Measurements from ENCODE around the gene CYFIP2.

CYFIP2 gene

DNA sequence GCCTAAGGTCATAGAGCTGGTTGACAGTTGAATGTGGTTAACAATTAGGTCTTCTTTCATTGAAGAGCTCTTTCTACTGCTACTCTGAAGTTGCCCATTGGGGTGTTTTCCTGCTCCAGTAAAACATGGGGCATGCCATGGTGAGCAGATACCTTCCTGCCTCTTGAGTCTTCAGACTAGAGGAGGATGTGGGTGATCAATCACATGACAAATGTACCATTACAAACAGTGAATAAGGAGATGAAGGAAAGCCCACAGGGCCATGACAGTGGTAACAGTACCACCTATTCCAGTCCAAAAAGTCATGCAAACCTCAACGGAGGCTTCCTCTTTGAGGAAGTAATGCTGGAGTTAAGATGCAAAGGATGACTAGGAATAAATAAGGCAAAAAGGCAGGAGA lies 73.5 kb downstream of the CYFIP2 start:
- Histone ChIP-seq H3K27me3 (ENCODE audit: control insufficient read depth, insufficient read depth, low read length) (no peaks in the 10 kb centered on the region), H3K9ac (ENCODE audit: low read length) (no peak overlapping the region), H3K36me3 (ENCODE audit: control insufficient read depth, low read depth, low read length) (peaks cover 7% of the 10 kb centered on the region), H3K9me3 (ENCODE audit: control insufficient read depth, low read depth, low read length) (no peaks in the 10 kb centered on the region), H3K27ac (ENCODE audit: low read length) (no peak overlapping the region), H3K4me3 (ENCODE audit: low read length) (no peak overlapping the region), H3K4me1 (ENCODE audit: control insufficient read depth, low read depth, low read length) (no peaks in the 10 kb centered on the region)

DNA sequence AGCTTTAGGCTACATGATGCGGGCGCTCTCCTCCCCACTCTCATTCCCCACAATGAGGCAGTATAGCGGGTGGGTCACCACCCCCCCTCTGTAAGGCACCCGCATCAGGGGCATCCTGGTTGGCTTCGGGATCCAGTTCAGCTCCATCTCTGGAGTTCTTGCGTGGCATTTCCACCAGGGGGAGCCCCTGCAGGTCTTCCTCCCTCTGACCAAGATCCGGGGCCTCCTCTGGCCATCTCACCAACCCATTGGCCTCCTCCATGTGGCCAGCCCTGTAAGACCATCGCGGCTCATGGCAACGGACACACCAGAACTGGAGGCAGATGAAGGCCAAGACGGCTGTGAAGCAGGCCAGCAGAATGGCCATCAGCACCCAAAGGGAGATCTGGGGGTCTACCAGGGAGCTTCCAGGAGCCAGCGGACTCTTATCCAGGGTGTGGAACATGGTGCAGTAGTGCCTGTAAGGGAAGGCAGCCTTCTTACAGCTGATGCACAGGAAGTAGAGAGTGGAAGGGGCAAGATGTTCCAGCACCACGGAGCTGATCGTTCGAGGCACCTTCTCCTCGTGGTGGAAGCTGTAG lies 77.0 kb downstream of the CYFIP2 start:
- Histone ChIP-seq H3K36me3 (ENCODE audit: control insufficient read depth, low read depth, low read length) (no peaks in the 10 kb centered on the region), H3K9me3 (ENCODE audit: control insufficient read depth, low read depth, low read length) (no peaks in the 10 kb centered on the region)

DNA sequence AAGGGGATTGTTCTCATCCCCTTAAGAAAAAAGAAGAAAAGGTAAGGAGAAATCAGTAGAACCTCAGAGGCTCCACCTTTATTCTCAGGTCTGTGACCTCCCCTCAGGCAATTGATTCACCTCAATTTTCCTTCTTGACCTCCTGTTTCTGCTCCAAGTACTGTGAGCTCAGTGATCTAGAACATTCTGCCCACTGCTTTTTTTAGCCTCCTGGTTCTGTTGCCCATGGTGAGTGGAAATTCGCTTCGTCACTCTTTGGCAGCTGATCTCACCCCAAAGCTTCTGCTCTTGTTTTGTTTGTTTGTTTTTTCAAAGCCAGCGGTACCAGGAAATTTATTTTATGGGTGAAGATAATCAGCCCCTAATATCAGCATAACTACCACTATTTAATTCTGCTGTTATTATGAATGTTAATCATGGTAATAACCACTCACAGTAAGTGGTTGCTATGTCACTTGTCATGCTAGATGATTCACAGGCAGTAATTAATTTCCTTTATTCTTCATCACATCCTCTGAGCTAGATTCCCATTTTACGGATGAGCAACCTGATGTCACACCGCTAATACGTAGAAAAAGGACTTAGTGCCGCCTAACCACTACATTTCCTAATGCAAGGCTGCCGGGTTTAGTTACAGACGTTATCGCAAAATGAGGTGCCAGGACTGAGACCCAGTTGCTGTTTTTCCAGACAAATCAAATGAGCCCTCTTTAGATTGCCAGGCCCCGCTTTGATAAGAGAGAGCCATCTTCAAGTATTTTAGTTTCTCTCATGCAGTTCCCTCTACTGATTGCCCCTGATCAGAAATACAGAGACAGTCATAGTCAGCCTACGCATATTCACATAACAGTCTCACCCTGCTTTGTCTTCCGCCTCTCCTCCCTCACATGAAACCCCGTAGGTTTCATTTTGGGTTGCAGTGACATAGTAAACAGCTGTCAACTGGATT lies 78.2 kb downstream of the CYFIP2 start:
- H3K4me3 ChIP-seq (ENCODE audit: low read length) = no peak overlapping the region
- H3K9me3 ChIP-seq (ENCODE audit: control insufficient read depth, low read depth, low read length) = no peaks in the 10 kb centered on the region
- no peaks in the 10 kb centered on the region for H3K36me3 ChIP-seq (ENCODE audit: control insufficient read depth, low read depth, low read length)
- H3K4me1 ChIP-seq (ENCODE audit: control insufficient read depth, low read depth, low read length) = no peaks in the 10 kb centered on the region
- H3K27me3 ChIP-seq (ENCODE audit: control insufficient read depth, insufficient read depth, low read length) = no peaks in the 10 kb centered on the region
- H3K9ac ChIP-seq (ENCODE audit: low read length) = no peak overlapping the region
- no peak overlapping the region for H3K27ac ChIP-seq (ENCODE audit: low read length)

More for the DNA sequence above, 77.0 kb downstream of the CYFIP2 start:
- Histone ChIP-seq H3K27ac (ENCODE audit: low read length) (no peak overlapping the region), H3K9ac (ENCODE audit: low read length) (no peak overlapping the region), H3K4me1 (ENCODE audit: control insufficient read depth, low read depth, low read length) (no peaks in the 10 kb centered on the region), H3K4me3 (ENCODE audit: low read length) (no peak overlapping the region), H3K27me3 (ENCODE audit: control insufficient read depth, insufficient read depth, low read length) (no peaks in the 10 kb centered on the region)

DNA sequence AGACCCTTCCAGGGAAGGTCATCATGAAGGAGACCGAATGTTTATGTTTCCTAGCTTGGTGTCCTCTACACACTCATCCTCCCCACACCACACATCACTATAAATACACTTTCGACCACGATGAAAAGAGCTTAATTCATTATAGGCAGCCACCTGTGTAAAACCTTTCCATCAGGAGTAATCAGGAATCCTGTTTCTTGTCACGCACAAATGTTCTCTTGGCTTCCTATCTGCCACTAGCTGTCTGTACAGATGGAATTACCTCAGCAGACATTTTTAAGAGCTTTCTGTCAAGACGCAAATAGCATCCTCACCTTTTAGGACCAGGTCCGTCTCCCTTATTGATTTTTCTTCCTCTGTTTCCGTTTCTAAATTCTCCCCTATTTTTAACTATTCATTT lies 79.1 kb downstream of the CYFIP2 start:
- Histone ChIP-seq H3K9me3 (ENCODE audit: control insufficient read depth, low read depth, low read length) (no peaks in the 10 kb centered on the region), H3K27ac (ENCODE audit: low read length) (no peak overlapping the region), H3K36me3 (ENCODE audit: control insufficient read depth, low read depth, low read length) (no peaks in the 10 kb centered on the region), H3K27me3 (ENCODE audit: control insufficient read depth, insufficient read depth, low read length) (no peaks in the 10 kb centered on the region), H3K9ac (ENCODE audit: low read length) (no peak overlapping the region), H3K4me3 (ENCODE audit: low read length) (no peak overlapping the region), H3K4me1 (ENCODE audit: control insufficient read depth, low read depth, low read length) (no peaks in the 10 kb centered on the region)

DNA sequence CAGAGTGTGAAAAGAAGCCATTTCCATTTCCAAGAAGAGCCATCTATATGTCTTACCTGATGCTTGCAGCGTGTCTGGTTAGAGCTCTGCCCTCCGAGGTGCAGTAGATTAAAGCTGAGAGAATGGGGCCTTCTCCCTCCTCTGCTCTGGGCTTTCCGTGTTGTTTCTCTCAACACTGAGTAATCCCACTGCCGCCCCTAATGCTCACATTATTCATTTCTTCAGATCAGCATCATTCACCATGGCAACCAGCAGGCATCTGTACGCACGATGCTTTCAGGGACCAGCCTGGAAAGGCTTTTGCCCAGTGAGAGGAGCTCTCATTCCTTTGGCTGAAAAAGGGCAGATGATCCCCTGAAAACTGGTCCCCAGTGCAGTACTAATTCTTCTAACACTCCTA lies 79.6 kb downstream of the CYFIP2 start:
- H3K27me3 ChIP-seq (ENCODE audit: control insufficient read depth, insufficient read depth, low read length) = no peaks in the 10 kb centered on the region
- H3K27ac ChIP-seq (ENCODE audit: low read length) = no peak overlapping the region
- H3K36me3 ChIP-seq (ENCODE audit: control insufficient read depth, low read depth, low read length) = no peaks in the 10 kb centered on the region
- no peak overlapping the region for H3K9ac ChIP-seq (ENCODE audit: low read length)
- no peaks in the 10 kb centered on the region for H3K9me3 ChIP-seq (ENCODE audit: control insufficient read depth, low read depth, low read length)
- no peaks in the 10 kb centered on the region for H3K4me1 ChIP-seq (ENCODE audit: control insufficient read depth, low read depth, low read length)
- no peak overlapping the region for H3K4me3 ChIP-seq (ENCODE audit: low read length)

DNA sequence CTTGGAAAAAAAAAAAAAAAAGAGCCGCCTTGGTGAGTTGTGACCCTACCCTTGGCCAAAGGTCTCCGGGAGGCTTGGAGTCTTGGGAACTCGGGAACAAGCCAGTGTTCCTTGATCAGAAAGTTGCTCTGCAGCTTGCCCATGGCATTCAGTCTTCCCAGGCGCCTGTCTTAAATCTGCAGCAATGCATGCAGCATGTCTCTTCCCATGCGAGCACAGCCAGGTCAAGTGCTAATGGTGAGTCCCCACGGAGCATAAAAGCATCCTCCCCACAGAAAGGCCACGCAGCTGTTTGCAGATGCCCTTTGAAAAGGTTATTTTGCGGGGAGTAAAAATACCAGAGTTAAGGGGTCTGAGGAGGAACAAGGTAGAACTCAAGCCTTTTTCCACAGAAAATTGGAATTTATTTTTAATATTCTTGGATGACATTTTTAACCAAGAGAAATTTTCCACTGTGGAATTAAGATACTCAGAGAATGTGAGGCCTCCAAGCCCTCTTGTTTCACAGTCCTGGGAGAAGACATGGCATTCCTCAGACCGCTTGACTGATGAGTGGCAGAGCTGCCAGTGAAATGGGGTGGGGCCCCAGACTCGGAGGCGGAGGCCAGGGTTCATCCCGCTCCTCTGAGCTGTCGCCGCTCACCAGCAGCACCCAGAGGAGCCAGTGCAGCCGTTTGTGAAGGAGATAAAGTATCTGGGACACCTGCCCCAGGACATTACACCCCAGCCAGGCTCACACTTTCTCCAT lies 81.6 kb downstream of the CYFIP2 start:
- Histone ChIP-seq H3K9ac (ENCODE audit: low read length) (no peak overlapping the region), H3K36me3 (ENCODE audit: control insufficient read depth, low read depth, low read length) (peaks cover 3% of the 10 kb centered on the region), H3K9me3 (ENCODE audit: control insufficient read depth, low read depth, low read length) (no peaks in the 10 kb centered on the region), H3K4me3 (ENCODE audit: low read length) (no peak overlapping the region), H3K4me1 (ENCODE audit: control insufficient read depth, low read depth, low read length) (no peaks in the 10 kb centered on the region), H3K27ac (ENCODE audit: low read length) (no peak overlapping the region), H3K27me3 (ENCODE audit: control insufficient read depth, insufficient read depth, low read length) (no peaks in the 10 kb centered on the region)

DNA sequence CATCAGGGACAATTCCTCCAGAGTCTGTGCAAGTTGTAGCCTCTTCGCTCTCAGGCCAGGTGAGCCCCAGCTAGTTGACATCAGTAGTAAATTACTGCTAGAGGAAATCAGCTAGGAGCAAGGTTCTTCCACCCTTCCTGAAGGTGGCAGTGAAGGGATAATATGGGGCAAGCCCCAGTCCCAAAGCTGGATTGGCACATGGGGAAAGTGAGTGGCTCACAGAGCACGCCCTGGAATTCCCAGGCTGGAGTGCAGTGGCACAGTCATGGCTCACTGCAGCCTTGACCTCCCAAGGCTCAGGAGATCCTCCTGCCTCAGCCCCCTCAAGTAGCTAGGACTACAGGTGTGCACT lies 82.1 kb downstream of the CYFIP2 start:
- H3K9ac ChIP-seq (ENCODE audit: low read length) = no peak overlapping the region
- no peak overlapping the region for H3K27ac ChIP-seq (ENCODE audit: low read length)
- no peaks in the 10 kb centered on the region for H3K27me3 ChIP-seq (ENCODE audit: control insufficient read depth, insufficient read depth, low read length)
- H3K4me3 ChIP-seq (ENCODE audit: low read length) = no peak overlapping the region
- peaks cover 3% of the 10 kb centered on the region for H3K36me3 ChIP-seq (ENCODE audit: control insufficient read depth, low read depth, low read length)
- H3K4me1 ChIP-seq (ENCODE audit: control insufficient read depth, low read depth, low read length) = no peaks in the 10 kb centered on the region
- no peaks in the 10 kb centered on the region for H3K9me3 ChIP-seq (ENCODE audit: control insufficient read depth, low read depth, low read length)

DNA sequence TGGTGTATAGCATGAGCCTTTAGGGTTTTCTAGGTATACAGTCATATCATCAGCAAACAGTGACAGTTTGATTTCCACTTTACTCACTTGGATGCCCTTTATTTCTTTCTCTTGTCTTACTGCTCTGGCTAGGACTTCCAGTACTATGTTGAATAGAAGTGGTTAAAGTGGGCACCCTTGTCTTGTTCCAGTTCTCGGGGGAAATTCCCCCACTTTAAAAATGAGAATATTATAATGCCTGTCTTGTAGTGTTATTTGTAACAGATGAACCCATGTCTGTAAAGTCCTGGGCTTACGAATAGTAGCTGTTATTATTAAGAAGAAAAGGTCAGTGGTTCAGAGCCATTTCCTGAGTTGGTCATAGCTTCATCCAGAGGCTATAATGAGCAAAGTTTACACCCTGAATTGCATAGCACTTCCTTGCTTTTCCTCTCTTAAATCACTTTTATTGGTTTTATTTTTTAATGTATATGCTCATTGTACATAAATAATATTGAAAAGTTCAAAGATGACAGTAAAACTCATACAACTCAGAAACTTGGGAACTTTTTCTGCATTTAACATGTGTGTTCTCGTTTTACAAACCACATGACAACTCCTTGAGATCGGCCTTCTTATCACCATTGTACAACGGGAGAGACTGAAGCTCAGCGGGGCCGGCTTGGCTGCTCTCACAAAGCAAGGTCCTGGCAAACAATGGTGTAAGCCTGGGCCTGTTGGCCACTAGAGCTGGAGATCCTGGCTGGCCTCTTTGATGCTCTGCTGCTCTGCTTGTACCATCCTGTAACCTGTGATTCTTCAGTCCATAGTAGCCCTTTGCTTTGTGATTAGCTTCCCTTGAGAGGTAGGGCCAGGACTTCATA lies 85.2 kb downstream of the CYFIP2 start:
- no peaks in the 10 kb centered on the region for H3K4me1 ChIP-seq (ENCODE audit: control insufficient read depth, low read depth, low read length)
- H3K9me3 ChIP-seq (ENCODE audit: control insufficient read depth, low read depth, low read length) = no peaks in the 10 kb centered on the region
- no peak overlapping the region for H3K4me3 ChIP-seq (ENCODE audit: low read length)
- H3K36me3 ChIP-seq (ENCODE audit: control insufficient read depth, low read depth, low read length) = peaks cover 3% of the 10 kb centered on the region
- no peaks in the 10 kb centered on the region for H3K27me3 ChIP-seq (ENCODE audit: control insufficient read depth, insufficient read depth, low read length)
- H3K9ac ChIP-seq (ENCODE audit: low read length) = no peak overlapping the region
- no peak overlapping the region for H3K27ac ChIP-seq (ENCODE audit: low read length)

DNA sequence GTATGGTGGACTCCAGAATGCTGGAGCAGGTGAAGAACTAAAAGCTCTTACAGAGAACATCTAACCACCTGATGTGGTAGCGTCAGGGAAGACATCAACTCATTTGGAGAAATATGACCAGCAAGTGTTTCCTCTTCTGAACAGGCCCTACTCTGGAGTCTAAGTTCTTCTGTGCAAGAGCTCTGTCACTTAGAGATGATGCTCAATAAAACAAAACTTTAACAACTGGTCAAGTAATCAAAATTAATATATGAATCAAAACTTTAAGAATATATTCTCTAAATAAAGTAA lies 85.8 kb downstream of the CYFIP2 start:
- no peaks in the 10 kb centered on the region for H3K4me1 ChIP-seq (ENCODE audit: control insufficient read depth, low read depth, low read length)
- peaks cover 3% of the 10 kb centered on the region for H3K36me3 ChIP-seq (ENCODE audit: control insufficient read depth, low read depth, low read length)
- no peaks in the 10 kb centered on the region for H3K27me3 ChIP-seq (ENCODE audit: control insufficient read depth, insufficient read depth, low read length)
- no peak overlapping the region for H3K4me3 ChIP-seq (ENCODE audit: low read length)
- H3K9ac ChIP-seq (ENCODE audit: low read length) = no peak overlapping the region
- H3K9me3 ChIP-seq (ENCODE audit: control insufficient read depth, low read depth, low read length) = no peaks in the 10 kb centered on the region
- no peak overlapping the region for H3K27ac ChIP-seq (ENCODE audit: low read length)

DNA sequence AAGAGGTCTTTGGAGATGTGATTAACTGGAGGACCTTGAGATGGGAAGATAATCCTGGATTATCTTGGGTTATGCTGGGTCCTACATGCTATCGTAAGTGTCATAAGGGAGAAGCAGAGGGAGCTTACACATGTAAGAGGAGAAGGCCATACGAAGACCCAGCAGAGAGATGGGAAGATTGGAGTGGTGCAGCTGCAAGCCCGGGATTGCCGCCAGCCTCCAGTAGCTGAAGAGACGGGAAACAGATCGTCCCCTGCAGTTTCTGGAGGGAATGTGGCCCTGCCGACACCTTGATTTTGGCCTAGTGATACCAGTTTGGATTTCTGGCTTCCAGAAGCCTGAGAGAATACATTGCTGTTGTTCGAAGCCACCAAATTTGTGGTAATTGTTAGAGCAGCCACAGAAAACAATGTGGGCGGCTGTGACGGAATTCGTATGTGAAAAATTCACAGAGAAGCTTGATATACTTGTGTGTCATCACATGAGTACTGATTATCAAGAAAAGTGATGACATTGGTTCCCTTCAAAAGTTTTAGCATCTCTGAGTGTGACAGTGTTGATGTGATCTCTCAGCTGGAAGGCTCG lies 86.9 kb downstream of the CYFIP2 start:
- H3K4me3 ChIP-seq (ENCODE audit: low read length) = no peak overlapping the region
- peaks cover 3% of the 10 kb centered on the region for H3K36me3 ChIP-seq (ENCODE audit: control insufficient read depth, low read depth, low read length)
- no peaks in the 10 kb centered on the region for H3K27me3 ChIP-seq (ENCODE audit: control insufficient read depth, insufficient read depth, low read length)
- no peaks in the 10 kb centered on the region for H3K4me1 ChIP-seq (ENCODE audit: control insufficient read depth, low read depth, low read length)
- no peaks in the 10 kb centered on the region for H3K9me3 ChIP-seq (ENCODE audit: control insufficient read depth, low read depth, low read length)
- H3K27ac ChIP-seq (ENCODE audit: low read length) = no peak overlapping the region
- no peak overlapping the region for H3K9ac ChIP-seq (ENCODE audit: low read length)

DNA sequence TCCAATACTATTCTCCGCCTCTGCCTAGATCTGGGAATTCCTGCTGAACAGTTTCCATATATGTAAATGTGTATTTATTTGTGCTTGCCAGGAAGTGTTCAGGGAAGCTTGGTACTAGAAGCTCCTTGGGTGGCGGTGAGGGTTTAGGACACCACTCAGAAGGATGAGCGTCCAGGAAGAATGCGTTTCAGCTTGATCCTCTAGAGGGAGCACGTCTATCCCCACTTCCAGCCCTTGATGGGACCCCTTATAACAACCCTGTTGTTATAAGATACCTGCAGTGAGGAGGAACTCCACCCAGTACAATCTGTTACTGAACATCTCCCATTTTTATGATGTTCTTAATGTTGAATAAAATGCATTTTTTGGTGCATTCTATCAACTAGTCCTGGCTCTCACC lies 88.9 kb downstream of the CYFIP2 start:
- Histone ChIP-seq H3K36me3 (ENCODE audit: control insufficient read depth, low read depth, low read length) (peaks cover 3% of the 10 kb centered on the region), H3K27ac (ENCODE audit: low read length) (no peak overlapping the region)

More for the DNA sequence above, 88.9 kb downstream of the CYFIP2 start:
- Histone ChIP-seq H3K9ac (ENCODE audit: low read length) (no peak overlapping the region), H3K4me1 (ENCODE audit: control insufficient read depth, low read depth, low read length) (no peaks in the 10 kb centered on the region), H3K9me3 (ENCODE audit: control insufficient read depth, low read depth, low read length) (no peaks in the 10 kb centered on the region), H3K27me3 (ENCODE audit: control insufficient read depth, insufficient read depth, low read length) (no peaks in the 10 kb centered on the region), H3K4me3 (ENCODE audit: low read length) (no peak overlapping the region)

Data from iPS-18a (cell line).